T-helper 9 cell (primary cell): ENCODE data around the gene JOSD2.

Source experiments
- DNase-seq: peaks from one replicate; pipeline ENCODE4 v3.0.0-alpha.2; 2020

JOSD2 gene

GRCh38 chr19:50512999-50513745, 2.2 kb upstream of the JOSD2 start:
- DNase-seq: no peak

- DNase-seq: no peak
Observed at GRCh38 chr19:50512112-50512998, 1.4 kb upstream of the JOSD2 start.

- DNase-seq: no peak
Observed at GRCh38 chr19:50510700-50511068, 307 bp downstream of the JOSD2 start.

GRCh38 chr19:50510121-50510670, 795 bp downstream of the JOSD2 start:
- no peak for DNase-seq

- no peak for DNase-seq
Observed at GRCh38 chr19:50509366-50509765, 1.6 kb downstream of the JOSD2 start.

GRCh38 chr19:50508843-50509190, 2.2 kb downstream of the JOSD2 start:
- no peak for DNase-seq

GRCh38 chr19:50507376-50507775, 3.6 kb downstream of the JOSD2 start:
- no peak for DNase-seq

GRCh38 chr19:50506700-50507099, 4.3 kb downstream of the JOSD2 start:
- no peak for DNase-seq

- no peak for DNase-seq
Observed at GRCh38 chr19:50505856-50506611, 5.0 kb downstream of the JOSD2 start.

GRCh38 chr19:50501568-50502475, 9.2 kb downstream of the JOSD2 start:
- DNase-seq: no peak

- no peak for DNase-seq
Observed at GRCh38 chr19:50501186-50501567, 9.8 kb downstream of the JOSD2 start.

- DNase-seq: no peak
Observed at GRCh38 chr19:50500753-50501151, 10.2 kb downstream of the JOSD2 start.

GRCh38 chr19:50500060-50500752, 10.8 kb downstream of the JOSD2 start:
- DNase-seq: no peak

- no peak for DNase-seq
Observed at GRCh38 chr19:50498219-50499056, 12.6 kb downstream of the JOSD2 start.

GRCh38 chr19:50497022-50497405, 14.0 kb downstream of the JOSD2 start:
- DNase-seq: no peak

GRCh38 chr19:50496189-50497021, 14.6 kb downstream of the JOSD2 start:
- no peak for DNase-seq

- no peak for DNase-seq
Observed at GRCh38 chr19:50495020-50495531, 15.9 kb downstream of the JOSD2 start.

- no peak for DNase-seq
Observed at GRCh38 chr19:50494186-50495019, 16.6 kb downstream of the JOSD2 start.
